A673 (cell line): ENCODE data around the gene MLH3. TPM values are rescaled to one million over a fixed set of nuclear protein-coding genes. Genes with fewer than 3 reads are reported as not detected.

Experiments used
- BruUV-seq: library from RNA; stranded (reverse); fragments of 400-500 nt; replicated peaks from 2 replicates; lab custom pipeline; 2021; lab: Mats Ljungman, UMichigan
- CTCF ChIA-PET: fragments of 300-600 bp; sonication (Branson Sonifier 250); formaldehyde crosslinking; loops from one replicate; lab custom pipeline; 2022; ENCODE audit warnings: antibody characterized with exemption; lab: Charles Lee
- POLR2A ChIA-PET: fragments of 300-600 bp; sonication (Branson Sonifier 250); formaldehyde crosslinking; loops from one replicate; lab custom pipeline; 2022; ENCODE audit warnings: antibody characterized with exemption; ENCODE audit not compliant: low non-redundant PET; lab: Charles Lee
- DNase-seq: peaks from one replicate; pipeline ENCODE4 v3.0.0-alpha.2; 2015; ENCODE audit warnings: low spot score
- H3K27ac ChIP-seq: fragments of 200-600 bp; sonication (generic); 2 replicates; pipeline ENCODE4 v1.5.1; 2016; ENCODE audit warnings: mixed run types, low read depth, mild to moderate bottlenecking, mixed read lengths, antibody characterized with exemption, low read length; ENCODE audit not compliant: poor library complexity, severe bottlenecking
- H3K27me3 ChIP-seq: fragments of 200-600 bp; sonication (generic); replicated peaks from 2 replicates; pipeline ENCODE4 v1.6.1; 2017; ENCODE audit warnings: mixed run types, low read depth, mild to moderate bottlenecking, mixed read lengths, antibody characterized with exemption, low read length; ENCODE audit not compliant: insufficient read depth, poor library complexity
- H3K36me3 ChIP-seq: fragments of 200-600 bp; sonication (generic); 2 replicates; pipeline ENCODE4 v1.6.1; 2016; ENCODE audit warnings: mixed run types, mild to moderate bottlenecking, mixed read lengths, antibody characterized with exemption, low read length; ENCODE audit not compliant: insufficient read depth, poor library complexity, severe bottlenecking
- H3K4me1 ChIP-seq: fragments of 200-600 bp; sonication (generic); 2 replicates; pipeline ENCODE4 v1.6.1; 2017; ENCODE audit warnings: mixed run types, mild to moderate bottlenecking, mixed read lengths, antibody characterized with exemption, low read length; ENCODE audit not compliant: insufficient read depth, poor library complexity, severe bottlenecking
- H3K4me3 ChIP-seq: fragments of 200-600 bp; sonication (generic); 2 replicates; pipeline ENCODE4 v1.5.1; 2016; ENCODE audit warnings: low read depth, mixed run types, mild to moderate bottlenecking, mixed read lengths, low read length; ENCODE audit not compliant: poor library complexity, severe bottlenecking
- H3K9me3 ChIP-seq: fragments of 200-600 bp; sonication (generic); 2 replicates; pipeline ENCODE4 v1.6.1; 2016; ENCODE audit warnings: mixed run types, low read depth, mild to moderate bottlenecking, mixed read lengths, antibody characterized with exemption, low read length; ENCODE audit not compliant: poor library complexity, severe bottlenecking
- EZH2 ChIP-seq: fragments of 200-600 bp; sonication (generic); IDR thresholded peaks from 2 replicates; pipeline ENCODE4 v1.6.1; 2017; ENCODE audit warnings: borderline replicate concordance, low read depth, mild to moderate bottlenecking, mixed read lengths, antibody characterized with exemption, low read length; ENCODE audit not compliant: poor library complexity, severe bottlenecking
- intact Hi-C: fragments of 100-400 bp; cut with micrococcal nuclease; formaldehyde crosslinking; loops from one replicate; pipeline ENCODE4 v1.10.0; 2022; ENCODE audit not compliant: unreplicated experiment
- total RNA-seq: library from RNA; stranded (reverse); gene quantifications from 2 replicates; pipeline ENCODE4 v1.2.3, GENCODE V29; 2021
- TF ChIP-seq, protein P1 (sequence below): fragments of 300-800, 200-600 bp; sonication (generic); conservative IDR thresholded peaks from 2 replicates; pipeline ENCODE4 v1.5.1; 2017; ENCODE audit warnings: low read depth, mild to moderate bottlenecking, antibody characterized with exemption, low read length, moderate library complexity, mixed read lengths

MLH3 gene
- total RNA-seq, 1 experiment from 2014 or later, result 24.0 TPM

DNA sequence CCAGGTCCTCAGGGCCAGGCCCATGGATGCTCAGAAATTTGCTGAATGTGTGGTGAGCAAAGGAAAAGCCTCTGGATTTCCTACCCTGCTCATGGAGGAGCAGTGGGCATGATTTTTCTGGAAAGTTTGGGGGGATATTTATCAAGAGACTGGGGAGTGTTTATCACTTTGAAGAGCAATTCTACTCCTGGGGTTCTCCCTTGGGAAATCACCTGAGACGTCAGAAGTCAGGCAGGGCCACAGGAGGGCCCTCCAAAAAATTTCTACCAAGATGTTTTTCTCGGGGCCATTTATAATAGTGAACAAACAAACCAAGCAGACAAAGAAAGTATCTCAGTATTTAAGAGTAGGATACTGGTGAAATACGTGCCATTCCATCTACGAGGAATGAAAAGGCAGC is 68.6 kb downstream of the MLH3 start:
- no peaks in the 10 kb centered on the region for H3K27me3 ChIP-seq
- POLR2A ChIA-PET, result no interaction called here
- intact Hi-C loops, result no loop called here
- no peak overlapping the region for H3K27ac ChIP-seq
- TF ChIP-seq EZH2, result no peak
- TF ChIP-seq, protein P1, sequence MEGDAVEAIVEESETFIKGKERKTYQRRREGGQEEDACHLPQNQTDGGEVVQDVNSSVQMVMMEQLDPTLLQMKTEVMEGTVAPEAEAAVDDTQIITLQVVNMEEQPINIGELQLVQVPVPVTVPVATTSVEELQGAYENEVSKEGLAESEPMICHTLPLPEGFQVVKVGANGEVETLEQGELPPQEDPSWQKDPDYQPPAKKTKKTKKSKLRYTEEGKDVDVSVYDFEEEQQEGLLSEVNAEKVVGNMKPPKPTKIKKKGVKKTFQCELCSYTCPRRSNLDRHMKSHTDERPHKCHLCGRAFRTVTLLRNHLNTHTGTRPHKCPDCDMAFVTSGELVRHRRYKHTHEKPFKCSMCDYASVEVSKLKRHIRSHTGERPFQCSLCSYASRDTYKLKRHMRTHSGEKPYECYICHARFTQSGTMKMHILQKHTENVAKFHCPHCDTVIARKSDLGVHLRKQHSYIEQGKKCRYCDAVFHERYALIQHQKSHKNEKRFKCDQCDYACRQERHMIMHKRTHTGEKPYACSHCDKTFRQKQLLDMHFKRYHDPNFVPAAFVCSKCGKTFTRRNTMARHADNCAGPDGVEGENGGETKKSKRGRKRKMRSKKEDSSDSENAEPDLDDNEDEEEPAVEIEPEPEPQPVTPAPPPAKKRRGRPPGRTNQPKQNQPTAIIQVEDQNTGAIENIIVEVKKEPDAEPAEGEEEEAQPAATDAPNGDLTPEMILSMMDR, result no peak
- BruUV-seq, result no TSS peak
- no peak overlapping the region for H3K4me3 ChIP-seq
- no peaks in the 10 kb centered on the region for H3K36me3 ChIP-seq
- H3K9me3 ChIP-seq, result no peaks in the 10 kb centered on the region
- peaks cover 46% of the 10 kb centered on the region for H3K4me1 ChIP-seq
- CTCF ChIA-PET, result no interaction called here
- no peak for DNase-seq

DNA sequence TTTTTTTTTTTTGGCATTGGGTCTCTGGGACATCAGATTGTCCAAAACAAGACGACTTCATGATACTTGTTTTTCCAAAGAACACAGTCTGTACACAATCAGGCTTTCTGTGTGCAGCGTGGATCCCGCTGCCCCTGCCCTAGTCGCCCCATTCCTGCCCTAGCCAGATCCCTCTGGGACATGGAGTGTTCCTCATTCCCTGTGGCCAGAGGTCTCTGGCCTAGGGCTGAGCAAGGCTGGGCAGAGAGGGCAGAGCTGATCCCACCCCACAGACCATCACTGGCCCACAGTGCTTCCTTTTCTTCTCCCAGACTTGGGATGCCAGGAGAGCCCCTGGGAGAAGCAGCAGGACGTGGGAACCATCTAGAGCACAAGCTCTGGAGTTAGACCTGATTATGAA is 69.4 kb downstream of the MLH3 start:
- Histone ChIP-seq H3K4me1 (peaks cover 51% of the 10 kb centered on the region), H3K36me3 (no peaks in the 10 kb centered on the region), H3K27me3 (no peaks in the 10 kb centered on the region), H3K9me3 (no peaks in the 10 kb centered on the region), H3K4me3 (no peak overlapping the region), H3K27ac (peak overlapping the region; percentile 81)
- ChIA-PET CTCF (no interaction called here), POLR2A (interaction anchor here (0.7 kb wide), 1 partner anchor 90 kb away, joined by 9 read pairs; no protein-coding TSS in a partner anchor)
- BruUV-seq, result no TSS peak
- no peak for DNase-seq
- TF ChIP-seq EZH2, result no peak
- TF ChIP-seq, protein P1, result no peak
- intact Hi-C loops, result no loop called here

DNA sequence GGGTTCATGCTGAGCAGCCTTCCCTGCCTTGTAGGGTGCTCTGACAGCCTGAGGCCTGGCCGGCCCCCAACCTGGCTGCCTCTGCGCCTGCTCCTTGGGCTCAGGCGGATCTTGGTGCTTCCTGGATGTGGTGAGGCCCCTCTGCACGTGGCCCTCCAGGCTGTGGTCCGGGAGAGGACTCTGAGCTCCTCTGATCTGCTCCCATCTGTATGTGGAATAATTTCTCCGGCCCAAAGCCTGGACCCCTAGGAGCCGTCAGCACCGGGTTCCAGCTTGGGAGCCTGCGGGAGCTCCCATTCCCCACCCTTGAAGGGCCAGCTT is 69.8 kb downstream of the MLH3 start:
- DNase-seq, result no peak
- H3K36me3 ChIP-seq, result no peaks in the 10 kb centered on the region
- ChIA-PET CTCF (no interaction called here), POLR2A (interaction anchor here (0.5 to 0.7 kb wide), 3 partner anchors 10 to 89 kb away, joined by 3 to 12 read pairs (median 9); no protein-coding TSS in a partner anchor)
- H3K9me3 ChIP-seq, result no peaks in the 10 kb centered on the region
- peaks cover 51% of the 10 kb centered on the region for H3K4me1 ChIP-seq
- no peaks in the 10 kb centered on the region for H3K27me3 ChIP-seq
- intact Hi-C loops, result no loop called here
- no peak for TF ChIP-seq EZH2
- TF ChIP-seq, protein P1, result no peak
- H3K27ac ChIP-seq, result peak overlapping the region; percentile 81
- BruUV-seq, result no TSS peak
- H3K4me3 ChIP-seq, result no peak overlapping the region
